ENCODE data around the gene ERP27. TPM values are rescaled to one million over a fixed set of nuclear protein-coding genes. Genes with fewer than 3 reads are reported as not detected.

Gene ERP27
- total RNA-seq, 1 experiment from 2014 or later, result 0.98 TPM

DNA sequence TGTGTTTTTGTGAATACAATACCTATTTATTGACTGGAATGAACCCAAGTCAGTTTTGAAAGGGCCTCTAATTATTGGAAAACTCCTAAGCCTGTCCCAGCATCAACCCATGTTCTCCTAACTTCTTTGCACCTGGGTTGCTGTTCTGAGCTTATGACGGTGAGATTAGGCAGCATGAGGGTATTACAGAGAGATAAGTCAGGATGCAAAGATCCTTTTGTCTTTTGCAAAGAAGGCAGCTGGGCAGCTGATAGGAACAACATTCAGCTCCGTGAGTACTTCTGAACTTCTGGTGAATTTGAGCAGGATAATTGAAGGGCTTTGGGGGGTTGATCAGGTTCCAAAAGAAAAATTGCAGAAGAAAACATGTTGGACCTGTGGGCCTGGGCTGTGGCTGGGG lies 34.5 kb upstream of the ERP27 start, which contains the start of gene PDE6H:
Gene PDE6H, plus strand, starts transcription at position 227 of the 400 bp plus-strand sequence. CDS start 4,971 bp downstream, outside the sequence.
- Mint-ChIP-seq H3K27me3 (ENCODE audit: insufficient read depth, unreplicated experiment) (peaks cover under 1% of the 10 kb centered on the region), H3K36me3 (ENCODE audit: insufficient read depth, unreplicated experiment) (no peaks in the 10 kb centered on the region), H3K9me3 (ENCODE audit: unreplicated experiment) (peaks cover 8% of the 10 kb centered on the region), H3K4me3 (ENCODE audit: unreplicated experiment) (no peak within 1 kb of the TSS), H3K4me1 (ENCODE audit: low read depth, unreplicated experiment) (no peaks in the 10 kb centered on the region), H3K27ac (ENCODE audit: unreplicated experiment) (no peak within 1 kb of the TSS)
- intact Hi-C loops (cut with micrococcal nuclease; ENCODE audit: unreplicated experiment), result no loop called here
- no TSS peak for BruUV-seq (replicated peaks)
- Histone ChIP-seq H3K9me3 (no peaks in the 10 kb centered on the region), H3K27me3 (replicated peaks; ENCODE audit: control insufficient read depth, insufficient read depth, low read length) (no peaks in the 10 kb centered on the region), H3K36me3 (ENCODE audit: control insufficient read depth, insufficient read depth, low read length) (no peaks in the 10 kb centered on the region), H3K4me1 (no peaks in the 10 kb centered on the region), H3K4me3 (ENCODE audit: low read depth, low read length) (no peak within 1 kb of the TSS)
- ChIA-PET CTCF (no interaction called here), POLR2A (no interaction called here)
- TF ChIP-seq, protein P1, sequence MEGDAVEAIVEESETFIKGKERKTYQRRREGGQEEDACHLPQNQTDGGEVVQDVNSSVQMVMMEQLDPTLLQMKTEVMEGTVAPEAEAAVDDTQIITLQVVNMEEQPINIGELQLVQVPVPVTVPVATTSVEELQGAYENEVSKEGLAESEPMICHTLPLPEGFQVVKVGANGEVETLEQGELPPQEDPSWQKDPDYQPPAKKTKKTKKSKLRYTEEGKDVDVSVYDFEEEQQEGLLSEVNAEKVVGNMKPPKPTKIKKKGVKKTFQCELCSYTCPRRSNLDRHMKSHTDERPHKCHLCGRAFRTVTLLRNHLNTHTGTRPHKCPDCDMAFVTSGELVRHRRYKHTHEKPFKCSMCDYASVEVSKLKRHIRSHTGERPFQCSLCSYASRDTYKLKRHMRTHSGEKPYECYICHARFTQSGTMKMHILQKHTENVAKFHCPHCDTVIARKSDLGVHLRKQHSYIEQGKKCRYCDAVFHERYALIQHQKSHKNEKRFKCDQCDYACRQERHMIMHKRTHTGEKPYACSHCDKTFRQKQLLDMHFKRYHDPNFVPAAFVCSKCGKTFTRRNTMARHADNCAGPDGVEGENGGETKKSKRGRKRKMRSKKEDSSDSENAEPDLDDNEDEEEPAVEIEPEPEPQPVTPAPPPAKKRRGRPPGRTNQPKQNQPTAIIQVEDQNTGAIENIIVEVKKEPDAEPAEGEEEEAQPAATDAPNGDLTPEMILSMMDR (IDR thresholded peaks at IDR 0.05; ENCODE audit: insufficient read depth in 1 of 2, low read depth in 1 of 2, low read length in 1 of 2, severe bottlenecking in 1 of 2, unreplicated experiment in 1 of 2), result no peak
- DNase-seq, result no peak

DNA sequence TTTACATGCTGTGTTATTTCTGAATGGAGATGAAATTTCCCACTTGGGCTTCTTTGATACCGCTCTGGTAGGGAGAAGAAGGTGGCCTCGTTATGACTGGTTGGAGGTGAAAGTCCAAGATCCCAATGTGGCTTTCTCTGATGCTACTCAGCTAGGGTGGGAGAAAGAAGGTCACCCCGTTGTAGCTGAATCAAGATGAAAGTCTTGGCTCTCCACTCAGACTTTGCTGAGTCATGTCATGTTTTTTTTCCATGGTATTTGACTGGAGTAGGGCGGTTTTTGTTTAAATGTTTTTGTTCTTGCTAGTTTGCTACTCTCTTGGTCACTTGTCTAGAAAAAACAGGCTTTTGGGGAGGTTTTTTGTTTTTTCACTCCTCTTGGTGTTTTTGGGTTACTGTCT lies 32.1 kb upstream of the ERP27 start:
- intact Hi-C loops (cut with micrococcal nuclease; ENCODE audit: unreplicated experiment), result no loop called here
- Mint-ChIP-seq H3K4me3 (ENCODE audit: unreplicated experiment) (no peak overlapping the region), H3K36me3 (ENCODE audit: insufficient read depth, unreplicated experiment) (no peaks in the 10 kb centered on the region), H3K4me1 (ENCODE audit: low read depth, unreplicated experiment) (no peaks in the 10 kb centered on the region), H3K27me3 (ENCODE audit: insufficient read depth, unreplicated experiment) (peaks cover 2% of the 10 kb centered on the region), H3K9me3 (ENCODE audit: unreplicated experiment) (peaks cover 8% of the 10 kb centered on the region), H3K27ac (ENCODE audit: unreplicated experiment) (no peak overlapping the region)
- Histone ChIP-seq H3K4me3 (ENCODE audit: low read depth, low read length) (no peak overlapping the region), H3K4me1 (no peaks in the 10 kb centered on the region), H3K9me3 (no peaks in the 10 kb centered on the region), H3K36me3 (ENCODE audit: control insufficient read depth, insufficient read depth, low read length) (no peaks in the 10 kb centered on the region), H3K27me3 (replicated peaks; ENCODE audit: control insufficient read depth, insufficient read depth, low read length) (no peaks in the 10 kb centered on the region)
- ChIA-PET POLR2A (no interaction called here), CTCF (no interaction called here)
- BruUV-seq (replicated peaks), result no TSS peak
- DNase-seq, result no peak
- TF ChIP-seq, protein P1 (IDR thresholded peaks at IDR 0.05; ENCODE audit: insufficient read depth in 1 of 2, low read depth in 1 of 2, low read length in 1 of 2, severe bottlenecking in 1 of 2, unreplicated experiment in 1 of 2), result no peak

DNA sequence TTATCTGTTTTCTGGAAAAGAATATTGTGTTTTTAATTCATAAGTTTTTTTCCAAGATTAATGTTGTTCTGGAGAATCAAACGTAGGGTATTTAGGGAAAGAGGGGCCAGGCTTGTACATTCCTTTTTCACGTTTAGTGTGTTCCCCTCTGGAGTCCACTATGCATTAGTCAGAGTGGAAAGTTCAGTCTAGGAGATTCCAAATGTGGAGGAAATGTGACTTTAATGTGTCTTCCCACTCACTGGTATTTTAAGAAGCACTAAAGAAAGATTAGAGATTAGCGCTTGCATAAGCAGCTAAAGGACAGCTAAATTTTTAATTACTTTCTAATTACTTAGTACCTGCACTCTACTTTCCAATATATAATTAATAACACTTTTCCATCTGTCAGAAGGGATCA lies 30.1 kb upstream of the ERP27 start:
- TF ChIP-seq, protein P1 (IDR thresholded peaks at IDR 0.05; ENCODE audit: insufficient read depth in 1 of 2, low read depth in 1 of 2, low read length in 1 of 2, severe bottlenecking in 1 of 2, unreplicated experiment in 1 of 2), result no peak
- H3K9me3 ChIP-seq, result no peaks in the 10 kb centered on the region
- no peak overlapping the region for H3K4me3 ChIP-seq (ENCODE audit: low read depth, low read length)
- no peak for DNase-seq
- no peaks in the 10 kb centered on the region for H3K36me3 Mint-ChIP-seq (ENCODE audit: insufficient read depth, unreplicated experiment)
- no peaks in the 10 kb centered on the region for H3K36me3 ChIP-seq (ENCODE audit: control insufficient read depth, insufficient read depth, low read length)
- H3K4me3 Mint-ChIP-seq (ENCODE audit: unreplicated experiment), result no peak overlapping the region
- peaks cover 8% of the 10 kb centered on the region for H3K9me3 Mint-ChIP-seq (ENCODE audit: unreplicated experiment)
- ChIA-PET CTCF (no interaction called here), POLR2A (no interaction called here)
- BruUV-seq (replicated peaks), result no TSS peak
- peaks cover 2% of the 10 kb centered on the region for H3K27me3 Mint-ChIP-seq (ENCODE audit: insufficient read depth, unreplicated experiment)
- H3K4me1 ChIP-seq, result no peaks in the 10 kb centered on the region
- H3K27me3 ChIP-seq (replicated peaks; ENCODE audit: control insufficient read depth, insufficient read depth, low read length), result no peaks in the 10 kb centered on the region
- intact Hi-C loops (cut with micrococcal nuclease; ENCODE audit: unreplicated experiment), result no loop called here
- H3K4me1 Mint-ChIP-seq (ENCODE audit: low read depth, unreplicated experiment), result no peaks in the 10 kb centered on the region
- no peak overlapping the region for H3K27ac Mint-ChIP-seq (ENCODE audit: unreplicated experiment)
